HepG2 (cell line): ENCODE results near the gene TOR1A. TPM values are rescaled to one million over a fixed set of nuclear protein-coding genes. Genes with fewer than 3 reads are reported as not detected.

Experiments used
- GATAD2A ChIP-seq: IDR thresholded peaks from 2 replicates; pipeline ENCODE4 v1.6.1; 2016
- KIAA2018 ChIP-seq: sonication (generic); formaldehyde crosslinking; IDR thresholded peaks from 2 replicates; pipeline ENCODE4 v1.5.0; 2020; ENCODE audit warnings: mild to moderate bottlenecking, missing genetic modification reagents, borderline replicate concordance
- NCOA1 ChIP-seq: sonication (generic); formaldehyde crosslinking; IDR thresholded peaks from 2 replicates; pipeline ENCODE4 v1.9.0; 2021; ENCODE audit warnings: missing genetic modification reagents
- SUZ12 ChIP-seq: fragments of 150-350 bp; IDR thresholded peaks from 2 replicates; pipeline ENCODE4 v1.6.1; 2014; ENCODE audit warnings: low read depth, low read length
- ZBTB39 ChIP-seq: sonication (generic); formaldehyde crosslinking; IDR thresholded peaks from 2 replicates; pipeline ENCODE4 v1.5.0; 2020; ENCODE audit warnings: missing genetic modification reagents
- ZBTB4 ChIP-seq: sonication (generic); formaldehyde crosslinking; IDR thresholded peaks from 2 replicates; pipeline ENCODE4 v1.4.0; 2020; ENCODE audit warnings: missing genetic modification reagents, mild to moderate bottlenecking, borderline replicate concordance
- ZNF44 ChIP-seq: sonication (generic); formaldehyde crosslinking; IDR thresholded peaks from 2 replicates; pipeline ENCODE4 v1.5.1; 2020; ENCODE audit warnings: mild to moderate bottlenecking, missing genetic modification reagents
- polyA plus RNA-seq, 8 experiments: library from polyadenylated mRNA; depleted of rRNA in 3 of 8; stranded (reverse) in 7 of 8; unstranded in 1 of 8; fragments of >200 nt; fragmentation: Illumina TruSeq in 4 of 8; extraction: Trizol in 4 of 8; gene quantifications; 2 replicates each; pipeline versions ENCODE4 v1.2.1 to v1.2.3, GENCODE V29; 2011 to 2016; ENCODE audit warnings: low read depth in 4 of 8, missing spikeins in 1 of 8, mixed read lengths in 1 of 8; ENCODE audit not compliant: insufficient read depth in 1 of 8
- total RNA-seq, 5 experiments: library from RNA; depleted of rRNA; stranded (reverse); fragments of >200 nt; fragmentation: Illumina TruSeq; extraction: Trizol; gene quantifications; 2 replicates each; pipeline ENCODE4 v1.2.3, GENCODE V29; 2016; ENCODE audit warnings: low read depth in 1 of 5
- TF ChIP-seq, protein P1 (sequence below): sonication (generic); formaldehyde crosslinking; IDR thresholded peaks from 2 replicates; pipeline ENCODE4 v1.5.0; 2020; ENCODE audit warnings: mild to moderate bottlenecking, missing genetic modification reagents

The TOR1A gene
- total and polyA plus RNA-seq, 2 of the 13 experiments (the other 11 are each of a cell fraction or from before 2014, with no cell fraction given), result 31.6 to 41.4 TPM

DNA sequence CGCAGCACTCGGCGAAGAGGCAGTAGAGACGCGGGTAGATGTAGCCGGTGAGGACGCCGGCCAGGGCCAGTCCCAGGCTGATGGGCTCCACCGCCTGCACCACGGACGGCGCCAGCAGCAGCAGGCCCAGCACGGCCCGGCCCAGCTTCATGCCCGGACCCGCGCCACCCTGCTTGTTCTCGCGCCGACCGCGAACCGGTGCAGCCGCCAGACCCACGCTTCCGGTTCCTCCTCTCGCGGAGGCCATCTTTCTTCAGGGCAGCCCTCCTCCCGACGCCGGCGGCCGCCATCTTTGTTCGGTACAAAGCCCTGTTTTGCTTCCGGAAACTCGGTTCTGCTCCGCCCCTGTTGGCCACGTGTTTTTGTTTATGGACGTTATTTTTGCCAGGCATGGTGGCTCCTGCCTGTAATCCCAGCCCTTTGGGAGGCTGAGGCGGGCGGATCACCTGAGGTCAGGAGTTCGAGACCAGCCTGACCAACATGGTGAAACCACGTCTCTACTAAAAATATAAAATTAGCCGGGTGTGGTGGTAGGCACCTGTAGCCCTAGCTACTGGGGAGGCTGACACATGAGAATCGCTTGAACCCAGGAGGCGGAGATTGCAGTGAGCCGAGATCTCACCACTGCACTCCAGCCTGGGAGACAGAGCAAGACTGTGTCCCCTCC, at the start of gene TOR1A (continued):
- no peak for TF ChIP-seq KIAA2018 (CRISPR knock-in tag)
- TF ChIP-seq, protein P1, sequence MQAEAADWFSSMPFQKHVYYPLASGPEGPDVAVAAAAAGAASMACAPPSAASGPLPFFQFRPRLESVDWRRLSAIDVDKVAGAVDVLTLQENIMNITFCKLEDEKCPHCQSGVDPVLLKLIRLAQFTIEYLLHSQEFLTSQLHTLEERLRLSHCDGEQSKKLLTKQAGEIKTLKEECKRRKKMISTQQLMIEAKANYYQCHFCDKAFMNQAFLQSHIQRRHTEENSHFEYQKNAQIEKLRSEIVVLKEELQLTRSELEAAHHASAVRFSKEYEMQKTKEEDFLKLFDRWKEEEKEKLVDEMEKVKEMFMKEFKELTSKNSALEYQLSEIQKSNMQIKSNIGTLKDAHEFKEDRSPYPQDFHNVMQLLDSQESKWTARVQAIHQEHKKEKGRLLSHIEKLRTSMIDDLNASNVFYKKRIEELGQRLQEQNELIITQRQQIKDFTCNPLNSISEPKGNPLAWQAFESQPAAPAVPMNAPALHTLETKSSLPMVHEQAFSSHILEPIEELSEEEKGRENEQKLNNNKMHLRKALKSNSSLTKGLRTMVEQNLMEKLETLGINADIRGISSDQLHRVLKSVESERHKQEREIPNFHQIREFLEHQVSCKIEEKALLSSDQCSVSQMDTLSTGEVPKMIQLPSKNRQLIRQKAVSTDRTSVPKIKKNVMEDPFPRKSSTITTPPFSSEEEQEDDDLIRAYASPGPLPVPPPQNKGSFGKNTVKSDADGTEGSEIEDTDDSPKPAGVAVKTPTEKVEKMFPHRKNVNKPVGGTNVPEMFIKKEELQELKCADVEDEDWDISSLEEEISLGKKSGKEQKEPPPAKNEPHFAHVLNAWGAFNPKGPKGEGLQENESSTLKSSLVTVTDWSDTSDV, result no peak
- TF ChIP-seq ZBTB4 (CRISPR knock-in tag), result no peak
- TF ChIP-seq SUZ12, result no peak
- peak; percentile 28; the same call in 1 of the 2 replicates for TF ChIP-seq GATAD2A (CRISPR knock-in tag)
- TF ChIP-seq NCOA1 (CRISPR knock-in tag), result no peak
- TF ChIP-seq ZBTB39 (CRISPR knock-in tag), result no peak
- peak; percentile 90; the same call in 1 of the 2 replicates for TF ChIP-seq ZNF44 (CRISPR knock-in tag)
